Measurements from ENCODE around the gene PHF5A.

Gene PHF5A

GRCh38 chr22:41417622-41418390 lies 50.7 kb downstream of the PHF5A start:
- DNase-seq (ENCODE audit: low read depth in 2 of 2, low spot score in 1 of 2): no peak

- DNase-seq (ENCODE audit: low read depth in 2 of 2, low spot score in 1 of 2): no peak
Observed at GRCh38 chr22:41415554-41415953, 52.9 kb downstream of the PHF5A start.

GRCh38 chr22:41411021-41411851 lies 57.3 kb downstream of the PHF5A start:
- no peak for DNase-seq (ENCODE audit: low read depth in 2 of 2, low spot score in 1 of 2)

- DNase-seq (ENCODE audit: low read depth in 2 of 2, low spot score in 1 of 2): no peak
Observed at GRCh38 chr22:41410311-41410751, 58.2 kb downstream of the PHF5A start.
